ENCODE data around the gene LPP. TPM values are rescaled to one million over a fixed set of nuclear protein-coding genes. Genes with fewer than 3 reads are reported as not detected.

LPP gene
- total RNA-seq, 1 donor from 2014 or later: 54.9 TPM

- intact Hi-C loops (cut with micrococcal nuclease): no loop called here
Measured at GRCh38 chr3:188268336-188268735, 114.4 kb downstream of the LPP start.

- intact Hi-C loops (cut with micrococcal nuclease): no loop called here
Measured at GRCh38 chr3:188269040-188269439, 115.1 kb downstream of the LPP start.

GRCh38 chr3:188270423-188270972, 116.5 kb downstream of the LPP start:
- intact Hi-C loops (cut with micrococcal nuclease): no loop called here

GRCh38 chr3:188271226-188271914, 117.4 kb downstream of the LPP start:
- intact Hi-C loops (cut with micrococcal nuclease): no loop called here

- intact Hi-C loops (cut with micrococcal nuclease): no loop called here
Measured at GRCh38 chr3:188272481-188273372, 118.8 kb downstream of the LPP start.

GRCh38 chr3:188274249-188274915, 120.4 kb downstream of the LPP start:
- intact Hi-C loops (cut with micrococcal nuclease): no loop called here

- intact Hi-C loops (cut with micrococcal nuclease): no loop called here
Measured at GRCh38 chr3:188276375-188276774, 122.4 kb downstream of the LPP start.

GRCh38 chr3:188278717-188279324, 124.9 kb downstream of the LPP start:
- intact Hi-C loops (cut with micrococcal nuclease): loop anchor here (2.0 kb wide), 1 partner anchor 16 kb away; no protein-coding TSS in a partner anchor

GRCh38 chr3:188279502-188280335, 125.8 kb downstream of the LPP start:
- intact Hi-C loops (cut with micrococcal nuclease): loop anchor here (2.0 to 10.0 kb wide), 2 partner anchors 17 to 675 kb away; no protein-coding TSS in a partner anchor

GRCh38 chr3:188280627-188281026, 126.7 kb downstream of the LPP start:
- intact Hi-C loops (cut with micrococcal nuclease): loop anchor here (10.0 kb wide), 1 partner anchor 674 kb away; no protein-coding TSS in a partner anchor

- intact Hi-C loops (cut with micrococcal nuclease): loop anchor here (10.0 kb wide), 1 partner anchor 672 kb away; no protein-coding TSS in a partner anchor
Measured at GRCh38 chr3:188282871-188283270, 128.9 kb downstream of the LPP start.

- intact Hi-C loops (cut with micrococcal nuclease): loop anchor here (10.0 kb wide), 1 partner anchor 671 kb away; no protein-coding TSS in a partner anchor
Measured at GRCh38 chr3:188283347-188283746, 129.4 kb downstream of the LPP start.

GRCh38 chr3:188284455-188285212, 130.7 kb downstream of the LPP start:
- intact Hi-C loops (cut with micrococcal nuclease): loop anchor here (1.0 to 10.0 kb wide), 2 partner anchors 15 to 670 kb away; no protein-coding TSS in a partner anchor

- intact Hi-C loops (cut with micrococcal nuclease): loop anchor here (10.0 kb wide), 1 partner anchor 669 kb away; no protein-coding TSS in a partner anchor
Measured at GRCh38 chr3:188286087-188286513, 132.1 kb downstream of the LPP start.

- intact Hi-C loops (cut with micrococcal nuclease): loop anchor here (10.0 kb wide), 1 partner anchor 667 kb away; no protein-coding TSS in a partner anchor
Measured at GRCh38 chr3:188287339-188287738, 133.4 kb downstream of the LPP start.

GRCh38 chr3:188287762-188288505, 134.0 kb downstream of the LPP start:
- intact Hi-C loops (cut with micrococcal nuclease): loop anchor here (10.0 kb wide), 1 partner anchor 667 kb away; no protein-coding TSS in a partner anchor

- intact Hi-C loops (cut with micrococcal nuclease): no loop called here
Measured at GRCh38 chr3:188292251-188292650, 138.3 kb downstream of the LPP start.

GRCh38 chr3:188292827-188293226, 138.9 kb downstream of the LPP start:
- intact Hi-C loops (cut with micrococcal nuclease): no loop called here
